C4-2B (cell line): ENCODE data around the gene COPB2.

ENCODE experiments used
- ZFX ChIP-seq: fragments of 450-650 bp; IDR thresholded peaks from 2 replicates; pipeline ENCODE4 v1.6.1; 2017
- TF ChIP-seq, protein P1 (sequence below): fragments of 450-650 bp; conservative IDR thresholded peaks from 2 replicates; pipeline ENCODE4 v1.5.1; 2017; ENCODE audit warnings: mild to moderate bottlenecking

DNA sequence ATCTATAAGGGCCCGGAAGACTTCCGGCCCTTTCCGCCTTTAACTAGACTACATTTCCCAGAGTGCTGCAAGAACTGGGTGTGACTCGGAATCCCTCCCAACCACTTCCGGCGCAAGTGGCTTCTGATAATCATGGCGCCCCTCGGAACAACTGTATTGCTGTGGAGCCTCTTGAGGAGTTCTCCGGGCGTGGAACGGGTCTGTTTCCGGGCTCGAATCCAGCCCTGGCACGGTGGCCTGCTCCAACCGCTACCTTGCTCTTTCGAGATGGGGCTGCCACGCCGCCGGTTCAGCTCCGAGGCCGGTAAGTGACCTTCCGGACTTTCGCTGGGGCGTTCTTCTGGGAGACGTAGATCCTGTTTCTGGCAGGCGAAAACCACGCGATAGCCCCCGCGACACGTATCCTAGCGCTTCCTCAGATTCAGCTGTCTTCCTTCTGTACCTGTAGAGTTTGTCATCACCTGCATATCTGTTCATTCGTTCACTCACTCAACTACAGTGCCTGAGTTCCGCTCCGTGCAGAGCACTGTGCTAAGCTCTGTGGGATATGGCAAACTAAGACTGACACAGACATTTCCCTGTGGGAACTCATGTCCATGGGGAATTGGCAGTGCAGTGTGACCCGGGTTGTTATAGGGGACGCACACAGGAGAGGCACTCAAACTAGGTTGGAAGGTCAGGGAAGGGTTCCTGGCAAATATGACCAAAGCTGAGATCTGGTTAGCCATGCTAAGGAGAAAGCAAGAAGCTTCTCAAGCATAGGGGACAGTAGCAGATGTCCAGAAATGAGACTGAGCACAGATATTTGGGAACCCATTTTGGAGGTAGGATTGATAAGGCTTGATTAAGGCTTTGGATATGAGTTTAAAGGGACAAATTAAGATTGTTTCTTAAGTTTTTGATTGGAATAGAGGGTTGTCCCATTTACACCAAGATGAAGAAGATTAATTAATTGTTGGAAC, 45.3 kb downstream of the COPB2 start, which contains the start of gene MRPS22:
- TF ChIP-seq, protein P1, sequence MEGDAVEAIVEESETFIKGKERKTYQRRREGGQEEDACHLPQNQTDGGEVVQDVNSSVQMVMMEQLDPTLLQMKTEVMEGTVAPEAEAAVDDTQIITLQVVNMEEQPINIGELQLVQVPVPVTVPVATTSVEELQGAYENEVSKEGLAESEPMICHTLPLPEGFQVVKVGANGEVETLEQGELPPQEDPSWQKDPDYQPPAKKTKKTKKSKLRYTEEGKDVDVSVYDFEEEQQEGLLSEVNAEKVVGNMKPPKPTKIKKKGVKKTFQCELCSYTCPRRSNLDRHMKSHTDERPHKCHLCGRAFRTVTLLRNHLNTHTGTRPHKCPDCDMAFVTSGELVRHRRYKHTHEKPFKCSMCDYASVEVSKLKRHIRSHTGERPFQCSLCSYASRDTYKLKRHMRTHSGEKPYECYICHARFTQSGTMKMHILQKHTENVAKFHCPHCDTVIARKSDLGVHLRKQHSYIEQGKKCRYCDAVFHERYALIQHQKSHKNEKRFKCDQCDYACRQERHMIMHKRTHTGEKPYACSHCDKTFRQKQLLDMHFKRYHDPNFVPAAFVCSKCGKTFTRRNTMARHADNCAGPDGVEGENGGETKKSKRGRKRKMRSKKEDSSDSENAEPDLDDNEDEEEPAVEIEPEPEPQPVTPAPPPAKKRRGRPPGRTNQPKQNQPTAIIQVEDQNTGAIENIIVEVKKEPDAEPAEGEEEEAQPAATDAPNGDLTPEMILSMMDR = no peak
- TF ChIP-seq ZFX = no peak
